Right lobe of liver (tissue), 4 donors: ENCODE data around the gene GIT2.

Source experiments
- POLR2A ChIP-seq: fragments of 450-650 bp; IDR thresholded peaks from one replicate; pipeline ENCODE4 v1.6.1; 2017; ENCODE audit warnings: antibody characterized with exemption, mild to moderate bottlenecking
- TF ChIP-seq, protein P1 (sequence below), 4 donors: fragments of 200-600 bp in 3 of 4; fragments of 450-650 bp in 1 of 4; IDR thresholded peaks; one replicate each; pipeline versions ENCODE4 v1.5.1 to v1.8.0; 2016 to 2022; ENCODE audit warnings: antibody characterized with exemption in 4 of 4, mild to moderate bottlenecking in 2 of 4
- donor health status: DM: no; HTN: no; CAD: no.
- donor health status: DM: no; HTN: no; CAD: no.
- donor health status: DM: no; HTN: yes; CAD: no.

DNA sequence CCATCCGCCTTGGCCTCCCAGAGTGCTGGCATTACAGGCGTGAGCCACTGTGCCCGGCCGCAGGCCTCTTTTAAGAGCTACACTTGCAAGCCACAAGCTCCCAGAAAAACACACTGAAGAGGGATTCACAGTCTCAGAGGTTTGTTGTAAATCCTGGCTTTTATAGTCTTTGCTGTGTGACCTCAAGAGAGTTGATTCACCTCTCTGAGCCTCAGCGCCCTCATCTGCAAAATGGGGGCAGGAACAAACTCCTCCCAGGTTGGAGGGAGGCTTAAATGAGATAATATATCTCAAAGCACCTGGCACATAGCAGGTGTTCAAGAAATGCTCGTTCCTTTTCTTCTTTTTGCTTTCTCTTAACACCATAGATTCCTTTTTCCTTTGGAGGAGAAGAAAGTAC lies 100.0 kb downstream of the GIT2 start:
- TF ChIP-seq POLR2A = no peak
- TF ChIP-seq, protein P1, sequence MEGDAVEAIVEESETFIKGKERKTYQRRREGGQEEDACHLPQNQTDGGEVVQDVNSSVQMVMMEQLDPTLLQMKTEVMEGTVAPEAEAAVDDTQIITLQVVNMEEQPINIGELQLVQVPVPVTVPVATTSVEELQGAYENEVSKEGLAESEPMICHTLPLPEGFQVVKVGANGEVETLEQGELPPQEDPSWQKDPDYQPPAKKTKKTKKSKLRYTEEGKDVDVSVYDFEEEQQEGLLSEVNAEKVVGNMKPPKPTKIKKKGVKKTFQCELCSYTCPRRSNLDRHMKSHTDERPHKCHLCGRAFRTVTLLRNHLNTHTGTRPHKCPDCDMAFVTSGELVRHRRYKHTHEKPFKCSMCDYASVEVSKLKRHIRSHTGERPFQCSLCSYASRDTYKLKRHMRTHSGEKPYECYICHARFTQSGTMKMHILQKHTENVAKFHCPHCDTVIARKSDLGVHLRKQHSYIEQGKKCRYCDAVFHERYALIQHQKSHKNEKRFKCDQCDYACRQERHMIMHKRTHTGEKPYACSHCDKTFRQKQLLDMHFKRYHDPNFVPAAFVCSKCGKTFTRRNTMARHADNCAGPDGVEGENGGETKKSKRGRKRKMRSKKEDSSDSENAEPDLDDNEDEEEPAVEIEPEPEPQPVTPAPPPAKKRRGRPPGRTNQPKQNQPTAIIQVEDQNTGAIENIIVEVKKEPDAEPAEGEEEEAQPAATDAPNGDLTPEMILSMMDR (IDR thresholded peaks at IDR 0.05) = no peak
